Measurements from ENCODE around the gene LRP10.
A peak's percentile ranks its signal among the peaks of the same experiment; 100 is the strongest.

Gene LRP10

GRCh38 chr14:22838631-22839041 lies 32.9 kb upstream of the LRP10 start:
- peaks cover 21% of the 10 kb centered on the region for H3K27me3 Mint-ChIP-seq (ENCODE audit: low read depth)
- no peak overlapping the region for H3K4me3 Mint-ChIP-seq
- DNase-seq (ENCODE audit: low spot score): no peak
- H3K36me3 Mint-ChIP-seq (ENCODE audit: low read depth): peaks cover 27% of the 10 kb centered on the region
- no peak overlapping the region for H3K27ac Mint-ChIP-seq
- peaks cover 3% of the 10 kb centered on the region for H3K4me1 Mint-ChIP-seq (ENCODE audit: low read depth)
- H3K9me3 Mint-ChIP-seq: no peaks in the 10 kb centered on the region

- Mint-ChIP-seq H3K36me3 (ENCODE audit: low read depth) (peaks cover 21% of the 10 kb centered on the region), H3K9me3 (no peaks in the 10 kb centered on the region), H3K4me3 (no peak overlapping the region), H3K27ac (peak overlapping the region; percentile 10), H3K4me1 (ENCODE audit: low read depth) (peaks cover 3% of the 10 kb centered on the region), H3K27me3 (ENCODE audit: low read depth) (peaks cover 21% of the 10 kb centered on the region)
- DNase-seq (ENCODE audit: low spot score): no peak
Measured at GRCh38 chr14:22839159-22839779, 32.3 kb upstream of the LRP10 start.

- H3K4me1 Mint-ChIP-seq (ENCODE audit: low read depth): peaks cover 3% of the 10 kb centered on the region
- H3K36me3 Mint-ChIP-seq (ENCODE audit: low read depth): peaks cover 4% of the 10 kb centered on the region
Measured at GRCh38 chr14:22841311-22841710, 30.2 kb upstream of the LRP10 start.

GRCh38 chr14:22841769-22842168 lies 29.8 kb upstream of the LRP10 start:
- H3K4me3 Mint-ChIP-seq: no peak overlapping the region
- H3K4me1 Mint-ChIP-seq (ENCODE audit: low read depth): peaks cover 3% of the 10 kb centered on the region
- peaks cover 13% of the 10 kb centered on the region for H3K27me3 Mint-ChIP-seq (ENCODE audit: low read depth)
- no peak for DNase-seq (ENCODE audit: low spot score)
- peaks cover 2% of the 10 kb centered on the region for H3K36me3 Mint-ChIP-seq (ENCODE audit: low read depth)
- H3K27ac Mint-ChIP-seq: no peak overlapping the region
- no peaks in the 10 kb centered on the region for H3K9me3 Mint-ChIP-seq

More at GRCh38 chr14:22841311-22841710, 30.2 kb upstream of the LRP10 start:
- Mint-ChIP-seq H3K27me3 (ENCODE audit: low read depth) (peaks cover 16% of the 10 kb centered on the region), H3K27ac (no peak overlapping the region), H3K4me3 (no peak overlapping the region), H3K9me3 (no peaks in the 10 kb centered on the region)
- DNase-seq (ENCODE audit: low spot score): no peak

GRCh38 chr14:22842211-22843122 lies 29.1 kb upstream of the LRP10 start:
- Mint-ChIP-seq H3K9me3 (no peaks in the 10 kb centered on the region), H3K27me3 (ENCODE audit: low read depth) (peaks cover 10% of the 10 kb centered on the region), H3K36me3 (ENCODE audit: low read depth) (no peaks in the 10 kb centered on the region), H3K27ac (no peak overlapping the region), H3K4me3 (no peak overlapping the region), H3K4me1 (ENCODE audit: low read depth) (no peaks in the 10 kb centered on the region)
- DNase-seq (ENCODE audit: low spot score): no peak

GRCh38 chr14:22843123-22843925 lies 28.2 kb upstream of the LRP10 start:
- no peak for DNase-seq (ENCODE audit: low spot score)
- Mint-ChIP-seq H3K4me1 (ENCODE audit: low read depth) (no peaks in the 10 kb centered on the region), H3K9me3 (no peaks in the 10 kb centered on the region), H3K27me3 (ENCODE audit: low read depth) (peaks cover 12% of the 10 kb centered on the region), H3K4me3 (no peak overlapping the region), H3K36me3 (ENCODE audit: low read depth) (no peaks in the 10 kb centered on the region), H3K27ac (no peak overlapping the region)

- Mint-ChIP-seq H3K36me3 (ENCODE audit: low read depth) (no peaks in the 10 kb centered on the region), H3K27ac (no peak overlapping the region)
Measured at GRCh38 chr14:22844221-22845102, 27.1 kb upstream of the LRP10 start.

GRCh38 chr14:22845103-22845394 lies 26.5 kb upstream of the LRP10 start:
- Mint-ChIP-seq H3K27ac (no peak overlapping the region), H3K9me3 (no peaks in the 10 kb centered on the region), H3K36me3 (ENCODE audit: low read depth) (no peaks in the 10 kb centered on the region), H3K4me1 (ENCODE audit: low read depth) (no peaks in the 10 kb centered on the region), H3K4me3 (no peak overlapping the region), H3K27me3 (ENCODE audit: low read depth) (peaks cover 11% of the 10 kb centered on the region)
- no peak for DNase-seq (ENCODE audit: low spot score)

More at GRCh38 chr14:22844221-22845102, 27.1 kb upstream of the LRP10 start:
- Mint-ChIP-seq H3K9me3 (no peaks in the 10 kb centered on the region), H3K4me3 (no peak overlapping the region), H3K27me3 (ENCODE audit: low read depth) (peaks cover 7% of the 10 kb centered on the region), H3K4me1 (ENCODE audit: low read depth) (no peaks in the 10 kb centered on the region)
- DNase-seq (ENCODE audit: low spot score): no peak

GRCh38 chr14:22845821-22846625 lies 25.5 kb upstream of the LRP10 start:
- H3K4me1 Mint-ChIP-seq (ENCODE audit: low read depth): no peaks in the 10 kb centered on the region
- H3K36me3 Mint-ChIP-seq (ENCODE audit: low read depth): no peaks in the 10 kb centered on the region
- H3K4me3 Mint-ChIP-seq: no peak overlapping the region
- no peak for DNase-seq (ENCODE audit: low spot score)
- no peak overlapping the region for H3K27ac Mint-ChIP-seq
- H3K27me3 Mint-ChIP-seq (ENCODE audit: low read depth): peaks cover 11% of the 10 kb centered on the region
- no peaks in the 10 kb centered on the region for H3K9me3 Mint-ChIP-seq

- Mint-ChIP-seq H3K27me3 (ENCODE audit: low read depth) (peaks cover 13% of the 10 kb centered on the region), H3K4me3 (no peak overlapping the region), H3K36me3 (ENCODE audit: low read depth) (no peaks in the 10 kb centered on the region), H3K27ac (no peak overlapping the region), H3K9me3 (no peaks in the 10 kb centered on the region), H3K4me1 (ENCODE audit: low read depth) (peaks cover 7% of the 10 kb centered on the region)
- no peak for DNase-seq (ENCODE audit: low spot score)
Measured at GRCh38 chr14:22846811-22847307, 24.7 kb upstream of the LRP10 start.

GRCh38 chr14:22847661-22848341 lies 23.7 kb upstream of the LRP10 start:
- Mint-ChIP-seq H3K4me1 (ENCODE audit: low read depth) (peaks cover 8% of the 10 kb centered on the region), H3K4me3 (no peak overlapping the region), H3K27ac (no peak overlapping the region), H3K27me3 (ENCODE audit: low read depth) (peaks cover 13% of the 10 kb centered on the region), H3K9me3 (no peaks in the 10 kb centered on the region), H3K36me3 (ENCODE audit: low read depth) (no peaks in the 10 kb centered on the region)
- no peak for DNase-seq (ENCODE audit: low spot score)
